HG02840 (cell line): Measurements from ENCODE around the gene NCOR1.
"Not testable (repeated sequence)": the region's sequence is repeated elsewhere in the genome, so short reads cannot be mapped to it uniquely, and the experiment has no call there.

Experiments
- ATAC-seq: cut with Tn5 transposase; IDR thresholded peaks from one replicate; pipeline ENCODE4 v1.9.1; 2021; ENCODE audit warnings: mild to moderate bottlenecking, moderate library complexity, moderate number of reproducible peaks; ENCODE audit not compliant: unreplicated experiment, low FRiP score

The NCOR1 gene

GRCh38 chr17:16106161-16106891 is 109.0 kb downstream of the NCOR1 start:
- no peak for ATAC-seq

GRCh38 chr17:16104189-16104588 is 111.1 kb downstream of the NCOR1 start:
- ATAC-seq, result no peak

GRCh38 chr17:16101440-16101839 is 113.9 kb downstream of the NCOR1 start:
- ATAC-seq, result no peak

GRCh38 chr17:16100737-16101400 is 114.5 kb downstream of the NCOR1 start:
- no peak for ATAC-seq

GRCh38 chr17:16091773-16092172 is 123.6 kb downstream of the NCOR1 start:
- ATAC-seq, result no peak

GRCh38 chr17:16086957-16087356 is 128.4 kb downstream of the NCOR1 start:
- ATAC-seq, result no peak

GRCh38 chr17:16085066-16085699 is 130.2 kb downstream of the NCOR1 start:
- no peak for ATAC-seq

- no peak for ATAC-seq
Measured at GRCh38 chr17:16083223-16083622, 132.1 kb downstream of the NCOR1 start.

- no peak for ATAC-seq
Measured at GRCh38 chr17:16081507-16082087, 133.7 kb downstream of the NCOR1 start.

- ATAC-seq, result no peak
Measured at GRCh38 chr17:16080366-16080765, 135.0 kb downstream of the NCOR1 start.

- no peak for ATAC-seq
Measured at GRCh38 chr17:16075949-16076348, 139.4 kb downstream of the NCOR1 start.

- ATAC-seq, result no peak
Measured at GRCh38 chr17:16074423-16074822, 140.9 kb downstream of the NCOR1 start.

GRCh38 chr17:16073845-16074244 is 141.5 kb downstream of the NCOR1 start:
- ATAC-seq, result no peak

GRCh38 chr17:16072031-16072430 is 143.3 kb downstream of the NCOR1 start:
- no peak for ATAC-seq

- no peak for ATAC-seq
Measured at GRCh38 chr17:16068323-16068722, 147.0 kb downstream of the NCOR1 start.

GRCh38 chr17:16066125-16066524 is 149.2 kb downstream of the NCOR1 start:
- ATAC-seq, result no peak

- ATAC-seq, result no peak
Measured at GRCh38 chr17:16061631-16062030, 153.7 kb downstream of the NCOR1 start.

GRCh38 chr17:16055139-16055538 is 160.2 kb downstream of the NCOR1 start:
- not testable (repeated sequence) for ATAC-seq

GRCh38 chr17:16052486-16052885 is 162.8 kb downstream of the NCOR1 start:
- no peak for ATAC-seq

GRCh38 chr17:16050844-16051243 is 164.5 kb downstream of the NCOR1 start:
- ATAC-seq, result no peak

GRCh38 chr17:16048811-16049449 is 166.4 kb downstream of the NCOR1 start:
- ATAC-seq, result no peak
